Stimulated activated CD4-positive, alpha-beta T cell treated with anti-CD3 and anti-CD28 coated beads, Interleukin-1b, Interleukin-23, amount 100 ng/mL, for 1 hour (primary cell): ENCODE results near the gene SMARCD2.

Source experiments
- DNase-seq, 2 donors: peaks; one replicate each; pipeline ENCODE4 v3.0.0-alpha.2; 2020; ENCODE audit warnings: low read depth in 2 of 2

SMARCD2 gene

GRCh38 chr17:63832014-63832413 is 10.5 kb downstream of the SMARCD2 start:
- DNase-seq = no peak

GRCh38 chr17:63831505-63831904 is 11.0 kb downstream of the SMARCD2 start:
- no peak for DNase-seq

GRCh38 chr17:63830904-63831491 is 11.5 kb downstream of the SMARCD2 start:
- DNase-seq = no peak

GRCh38 chr17:63830278-63830677 is 12.2 kb downstream of the SMARCD2 start:
- DNase-seq = no peak

- no peak for DNase-seq
Measured at GRCh38 chr17:63828936-63829335, 13.5 kb downstream of the SMARCD2 start.

- DNase-seq = no peak
Measured at GRCh38 chr17:63827801-63828221, 14.7 kb downstream of the SMARCD2 start.

- DNase-seq = peak; percentile 83 to 85
Measured at GRCh38 chr17:63827002-63827800, 15.3 kb downstream of the SMARCD2 start, which contains the start of the genes FTSJ3 and PSMC5. Gene FTSJ3, minus strand, starts transcription at chr17:63827663. Its CDS starts 761 bp downstream, at chr17:63826902. Gene PSMC5, plus strand, starts transcription at chr17:63827431. Its CDS starts 60 bp downstream, at chr17:63827491.

- no peak for DNase-seq
Measured at GRCh38 chr17:63826468-63827001, 15.9 kb downstream of the SMARCD2 start.

- DNase-seq = no peak
Measured at GRCh38 chr17:63824362-63824761, 18.1 kb downstream of the SMARCD2 start.

GRCh38 chr17:63823659-63824331 is 18.7 kb downstream of the SMARCD2 start:
- DNase-seq = no peak

- DNase-seq = no peak
Measured at GRCh38 chr17:63822537-63822936, 19.9 kb downstream of the SMARCD2 start.

- no peak for DNase-seq
Measured at GRCh38 chr17:63821804-63822203, 20.7 kb downstream of the SMARCD2 start.

GRCh38 chr17:63820963-63821561 is 21.4 kb downstream of the SMARCD2 start:
- no peak for DNase-seq

- DNase-seq = no peak
Measured at GRCh38 chr17:63819585-63820537, 22.6 kb downstream of the SMARCD2 start.

GRCh38 chr17:63819131-63819530 is 23.4 kb downstream of the SMARCD2 start:
- DNase-seq = no peak

GRCh38 chr17:63817736-63818385 is 24.6 kb downstream of the SMARCD2 start:
- DNase-seq = no peak

- no peak for DNase-seq
Measured at GRCh38 chr17:63816669-63817068, 25.8 kb downstream of the SMARCD2 start.

- no peak for DNase-seq
Measured at GRCh38 chr17:63816123-63816522, 26.4 kb downstream of the SMARCD2 start.

- no peak for DNase-seq
Measured at GRCh38 chr17:63809970-63810369, 32.5 kb downstream of the SMARCD2 start.

GRCh38 chr17:63805591-63805990 is 36.9 kb downstream of the SMARCD2 start:
- DNase-seq = no peak
